ENCODE data around the gene NR5A2.

NR5A2 gene

GRCh38 chr1:200205216-200205995 lies 177.9 kb downstream of the NR5A2 start:
- DNase-seq (ENCODE audit: low spot score), result no peak

GRCh38 chr1:200206340-200206739 lies 178.8 kb downstream of the NR5A2 start:
- no peak for DNase-seq (ENCODE audit: low spot score)

GRCh38 chr1:200206761-200207160 lies 179.3 kb downstream of the NR5A2 start:
- DNase-seq (ENCODE audit: low spot score), result no peak

GRCh38 chr1:200207711-200208126 lies 180.2 kb downstream of the NR5A2 start:
- DNase-seq (ENCODE audit: low spot score), result no peak

- no peak for DNase-seq (ENCODE audit: low spot score)
Measured at GRCh38 chr1:200211157-200211556, 183.6 kb downstream of the NR5A2 start.

GRCh38 chr1:200213392-200213791 lies 185.9 kb downstream of the NR5A2 start:
- DNase-seq (ENCODE audit: low spot score), result no peak

- no peak for DNase-seq (ENCODE audit: low spot score)
Measured at GRCh38 chr1:200213921-200214320, 186.4 kb downstream of the NR5A2 start.

- DNase-seq (ENCODE audit: low spot score), result no peak
Measured at GRCh38 chr1:200215350-200215749, 187.8 kb downstream of the NR5A2 start.

- DNase-seq (ENCODE audit: low spot score), result no peak
Measured at GRCh38 chr1:200217703-200218102, 190.2 kb downstream of the NR5A2 start.

- DNase-seq (ENCODE audit: low spot score), result no peak
Measured at GRCh38 chr1:200221614-200222282, 194.2 kb downstream of the NR5A2 start.

- no peak for DNase-seq (ENCODE audit: low spot score)
Measured at GRCh38 chr1:200223207-200223606, 195.7 kb downstream of the NR5A2 start.

- no peak for DNase-seq (ENCODE audit: low spot score)
Measured at GRCh38 chr1:200223613-200224012, 196.1 kb downstream of the NR5A2 start.

- no peak for DNase-seq (ENCODE audit: low spot score)
Measured at GRCh38 chr1:200224315-200224714, 196.8 kb downstream of the NR5A2 start.

GRCh38 chr1:200226268-200226968 lies 198.9 kb downstream of the NR5A2 start:
- no peak for DNase-seq (ENCODE audit: low spot score)

- DNase-seq (ENCODE audit: low spot score), result no peak
Measured at GRCh38 chr1:200226969-200227303, 199.4 kb downstream of the NR5A2 start.

Data from HuH-7 (cell line).